ENCODE measurements around the gene ARSB. TPM values are rescaled to one million over a fixed set of nuclear protein-coding genes. Genes with fewer than 3 reads are reported as not detected.

Gene ARSB
- total RNA-seq, 1 experiment from 2014 or later: 11.7 TPM

DNA sequence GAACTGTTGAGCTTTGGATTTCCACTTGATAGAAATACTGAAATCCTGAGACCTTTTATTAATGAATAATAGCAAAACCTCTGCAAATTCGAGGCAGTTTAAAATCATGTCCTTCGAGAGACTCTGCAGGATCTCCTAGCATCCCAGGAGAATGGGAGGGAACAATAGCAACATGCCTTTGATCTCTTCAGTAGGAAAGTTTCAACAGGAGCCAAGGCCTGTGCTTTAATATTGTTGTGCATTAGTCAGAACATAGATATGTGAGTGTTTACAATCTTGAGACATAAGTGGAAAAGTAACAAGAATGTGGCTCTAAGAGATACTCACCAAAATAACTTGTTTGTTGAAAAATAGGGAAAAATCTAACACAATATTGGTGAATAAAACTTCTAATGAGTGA lies 253.2 kb downstream of the ARSB start:
- no peak for DNase-seq (ENCODE audit: low read depth)

DNA sequence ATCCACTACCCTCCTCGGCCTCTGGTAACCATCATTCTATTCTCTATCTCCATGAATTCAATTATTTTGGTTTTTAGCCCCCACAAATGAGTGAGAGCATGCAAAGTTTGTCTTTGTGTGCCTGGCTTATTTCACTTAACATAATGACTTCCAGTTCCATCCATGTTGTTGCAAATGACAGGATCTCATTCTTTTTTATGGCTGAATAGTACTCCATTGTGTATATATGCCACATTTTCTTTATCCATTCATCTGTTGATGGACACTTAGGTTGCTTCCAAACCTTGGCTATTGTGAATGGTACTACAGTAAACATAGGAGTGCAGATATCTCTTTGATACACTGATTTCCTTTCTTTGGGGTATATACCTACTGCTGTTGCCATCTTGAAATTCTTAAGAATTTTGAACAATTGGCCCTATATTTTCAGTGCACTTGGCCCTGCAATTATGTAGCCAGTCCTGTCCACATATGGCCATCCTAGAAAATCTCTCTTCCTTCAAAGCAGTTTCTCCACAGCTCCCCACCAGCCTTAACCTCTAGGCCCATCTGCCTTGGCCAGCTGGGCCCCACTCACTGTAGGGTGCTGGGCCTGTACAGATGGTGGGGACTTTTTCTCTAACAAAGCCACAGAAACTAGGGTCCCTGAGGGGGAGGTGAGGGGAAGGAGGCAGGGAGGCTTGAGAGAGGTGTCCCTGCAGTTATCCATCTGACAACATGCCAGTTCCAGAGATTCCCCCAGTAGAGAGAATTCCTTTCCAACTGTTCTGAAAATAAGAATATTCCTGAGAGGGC lies 254.6 kb downstream of the ARSB start:
- DNase-seq (ENCODE audit: low read depth): no peak

DNA sequence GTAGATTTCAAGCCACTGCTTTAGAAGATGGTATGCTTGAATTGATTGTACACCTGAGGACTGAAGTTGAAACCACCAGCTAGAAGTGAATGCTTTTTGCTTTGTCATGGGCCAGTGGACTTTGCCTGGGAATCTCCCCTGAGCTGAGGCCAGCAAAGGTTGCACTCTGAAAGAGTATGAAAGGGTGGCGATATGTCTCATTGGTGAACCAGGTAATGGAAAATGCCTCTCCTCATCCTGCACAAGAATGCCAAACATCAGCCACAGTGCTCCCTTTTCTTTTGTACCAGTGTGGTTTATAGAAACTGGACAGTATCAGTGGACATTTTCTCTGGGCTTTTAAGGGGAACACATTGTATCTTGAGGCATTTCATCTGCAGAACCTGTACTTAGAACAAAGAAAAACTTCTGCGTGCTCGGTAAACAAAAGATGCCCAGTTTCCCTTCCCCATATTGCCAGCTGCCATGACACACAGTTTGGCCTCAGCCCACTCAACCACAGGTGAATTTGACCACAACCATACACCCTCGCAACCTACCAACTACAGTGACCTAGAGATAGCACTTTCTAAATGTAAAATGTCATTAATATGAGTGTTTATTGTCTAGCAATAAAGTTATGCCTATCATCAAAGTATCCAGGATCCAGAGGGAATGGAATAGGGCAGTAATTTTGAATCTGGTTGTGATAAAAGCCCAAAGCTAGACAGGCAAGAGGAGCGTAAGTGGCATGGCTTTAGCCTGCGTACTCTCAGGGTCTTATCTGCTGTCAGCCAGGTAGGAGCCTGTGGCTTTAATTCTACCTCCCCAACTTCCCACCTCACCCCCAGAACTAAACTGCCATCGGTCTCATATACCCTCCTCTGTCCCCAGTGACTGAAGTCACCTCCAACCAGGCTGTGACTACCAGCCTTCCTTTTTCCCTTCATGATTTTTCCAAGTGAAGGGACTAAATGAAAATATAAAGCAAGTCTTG lies 257.0 kb downstream of the ARSB start:
- no peak for DNase-seq (ENCODE audit: low read depth)

Small RNAs within 50 kb of the gene (small RNA-seq; reads per million reads assigned to genes)
- gene AC025755.1: not detected

Other genes with a start within 250 kb of the ARSB start
- gene DMGDH, start 84.4 kb upstream of the ARSB start, total RNA-seq (2014; rRNA removed; shearing (Covaris generic)): 0.24 TPM in 1 of 2 replicates, not detected in the other
- gene BHMT2, start 84.5 kb upstream of the ARSB start, total RNA-seq (2014; rRNA removed; shearing (Covaris generic)): not detected in 2 replicates
- gene BHMT, start 126.5 kb upstream of the ARSB start, total RNA-seq (2014; rRNA removed; shearing (Covaris generic)): not detected in 2 replicates